NCI-H1105 treated with DMSO at 0.1 percent for 48 hours (cell line): ENCODE results near the gene RNF10.
"Not testable (repeated sequence)": the region's sequence is repeated elsewhere in the genome, so short reads cannot be mapped to it uniquely, and the experiment has no call there.

Experiments used
- DNase-seq: peaks from one replicate; lab custom pipeline; 2025; lab: John Stamatoyannopoulos, UW

Gene RNF10

GRCh38 chr12:120617193-120617592 is 83.0 kb downstream of the RNF10 start:
- DNase-seq, result not testable (repeated sequence)

- not testable (repeated sequence) for DNase-seq
Observed at GRCh38 chr12:120617767-120618166, 83.6 kb downstream of the RNF10 start.

- DNase-seq, result no peak
Observed at GRCh38 chr12:120618954-120619615, 84.9 kb downstream of the RNF10 start.

GRCh38 chr12:120620624-120621023 is 86.5 kb downstream of the RNF10 start:
- DNase-seq, result no peak

- DNase-seq, result no peak
Observed at GRCh38 chr12:120625557-120626419, 91.6 kb downstream of the RNF10 start.
